HepG2 (cell line): ENCODE measurements around the gene TCN2. TPM values are rescaled to one million over a fixed set of nuclear protein-coding genes. Genes with fewer than 3 reads are reported as not detected.
A peak's percentile ranks its signal among the peaks of the same experiment; 100 is the strongest.

Source experiments
- ASH2L ChIP-seq: fragments of 300-600, 200-600 bp; sonication (generic); IDR thresholded peaks from 2 replicates; pipeline ENCODE4 v1.7.0; 2017; ENCODE audit warnings: low read depth, mild to moderate bottlenecking, moderate library complexity, mixed read lengths, low read length; ENCODE audit not compliant: insufficient read length
- CREB1 ChIP-seq, 2 experiments: fragments of 450-650 bp in 1 of 2; IDR thresholded peaks; 2 replicates each; pipeline ENCODE4 v1.6.1; 2016 to 2017; ENCODE audit warnings: control low read depth in 1 of 2, mild to moderate bottlenecking in 1 of 2, missing compliant biosample characterization in 1 of 2, missing genetic modification characterization in 1 of 2
- FOXO4 ChIP-seq: sonication (generic); formaldehyde crosslinking; conservative IDR thresholded peaks from 2 replicates; pipeline ENCODE4 v1.8.1; 2023; ENCODE audit warnings: missing genetic modification reagents
- HNRNPLL ChIP-seq: fragments of 200-400 bp; formaldehyde crosslinking; IDR thresholded peaks from 2 replicates; pipeline ENCODE4 v1.6.1; 2017; ENCODE audit warnings: mild to moderate bottlenecking, low read depth, low read length; ENCODE audit not compliant: poor library complexity, severe bottlenecking
- MBD4 ChIP-seq: IDR thresholded peaks from 2 replicates; pipeline ENCODE4 v1.6.1; 2012; ENCODE audit warnings: low read length, inconsistent platforms, borderline replicate concordance
- NBN ChIP-seq: fragments of 450-650 bp; conservative IDR thresholded peaks from 2 replicates; pipeline ENCODE4 v1.6.1; 2017
- NR2C2 ChIP-seq: sonication (generic); formaldehyde crosslinking; IDR thresholded peaks from 2 replicates; pipeline ENCODE4 v1.4.0; 2020; ENCODE audit warnings: missing genetic modification reagents, mild to moderate bottlenecking, moderate library complexity, borderline replicate concordance
- RFXANK ChIP-seq: IDR thresholded peaks from 2 replicates; pipeline ENCODE4 v1.6.1; 2016
- SNAPC4 ChIP-seq: sonication (generic); formaldehyde crosslinking; IDR thresholded peaks from 2 replicates; pipeline ENCODE4 v1.4.0; 2020; ENCODE audit warnings: mild to moderate bottlenecking, missing genetic modification reagents
- SRF ChIP-seq: IDR thresholded peaks from 2 replicates; pipeline ENCODE4 v1.6.1; 2011; ENCODE audit warnings: mild to moderate bottlenecking, low read depth, low read length, moderate library complexity
- SUZ12 ChIP-seq: fragments of 150-350 bp; IDR thresholded peaks from 2 replicates; pipeline ENCODE4 v1.6.1; 2014; ENCODE audit warnings: low read depth, low read length
- SYNCRIP ChIP-seq: fragments of 200-400 bp; formaldehyde crosslinking; IDR thresholded peaks from 2 replicates; pipeline ENCODE4 v1.6.1; 2018; ENCODE audit warnings: mild to moderate bottlenecking, low read depth, low read length; ENCODE audit not compliant: insufficient read depth
- TGIF2 ChIP-seq: IDR thresholded peaks from 2 replicates; pipeline ENCODE4 v1.6.1; 2016; ENCODE audit warnings: control low read depth, missing compliant biosample characterization
- XRCC5 ChIP-seq: fragments of 200-400 bp; formaldehyde crosslinking; optimal IDR thresholded peaks from 2 replicates; pipeline ENCODE3; 2017; ENCODE audit warnings: mild to moderate bottlenecking, low read length
- ZKSCAN1 ChIP-seq: fragments of 150-350 bp; IDR thresholded peaks from 2 replicates; pipeline ENCODE4 v1.6.1; 2014; ENCODE audit warnings: low read length
- ZMYM4 ChIP-seq: sonication (generic); formaldehyde crosslinking; IDR thresholded peaks from 2 replicates; pipeline ENCODE4 v1.8.1; 2023; ENCODE audit warnings: mild to moderate bottlenecking, missing genetic modification reagents
- ZNF101 ChIP-seq: sonication (generic); formaldehyde crosslinking; IDR thresholded peaks from 2 replicates; pipeline ENCODE4 v1.4.0; 2020; ENCODE audit warnings: mild to moderate bottlenecking, low read depth, missing genetic modification reagents, borderline replicate concordance
- ZNF275 ChIP-seq: sonication (generic); formaldehyde crosslinking; IDR thresholded peaks from 2 replicates; pipeline ENCODE4 v1.8.0; 2022; ENCODE audit warnings: missing genetic modification reagents, mild to moderate bottlenecking, inconsistent platforms, borderline replicate concordance
- ZNF414 ChIP-seq: sonication (generic); formaldehyde crosslinking; IDR thresholded peaks from 2 replicates; pipeline ENCODE4 v1.5.0; 2020; ENCODE audit warnings: missing genetic modification reagents
- ZNF510 ChIP-seq: sonication (generic); formaldehyde crosslinking; IDR thresholded peaks from 2 replicates; pipeline ENCODE4 v1.4.0; 2020; ENCODE audit warnings: low read depth, mild to moderate bottlenecking, missing genetic modification reagents
- ZNF546 ChIP-seq: sonication (generic); formaldehyde crosslinking; conservative IDR thresholded peaks from 2 replicates; pipeline ENCODE4 v1.8.1; 2023; ENCODE audit warnings: mild to moderate bottlenecking, missing genetic modification reagents
- polyA plus RNA-seq, 8 experiments: library from polyadenylated mRNA; depleted of rRNA in 3 of 8; stranded (reverse) in 7 of 8; unstranded in 1 of 8; fragments of >200 nt; fragmentation: Illumina TruSeq in 4 of 8; extraction: Trizol in 4 of 8; gene quantifications; 2 replicates each; pipeline versions ENCODE4 v1.2.1 to v1.2.3, GENCODE V29; 2011 to 2016; ENCODE audit warnings: low read depth in 4 of 8, missing spikeins in 1 of 8, mixed read lengths in 1 of 8; ENCODE audit not compliant: insufficient read depth in 1 of 8
- total RNA-seq, 5 experiments: library from RNA; depleted of rRNA; stranded (reverse); fragments of >200 nt; fragmentation: Illumina TruSeq; extraction: Trizol; gene quantifications; 2 replicates each; pipeline ENCODE4 v1.2.3, GENCODE V29; 2016; ENCODE audit warnings: low read depth in 1 of 5

Gene TCN2
- total and polyA plus RNA-seq, 2 of the 13 experiments (the other 11 are each of a cell fraction or from before 2014, with no cell fraction given): 0.29 to 0.31 TPM

- TF ChIP-seq ZNF275 (CRISPR knock-in tag): no peak
- no peak for TF ChIP-seq NBN
- 0 out of 2 replicates have a peak, but pooled peaks have one; percentile 69 for TF ChIP-seq RFXANK (CRISPR knock-in tag)
- TF ChIP-seq ZNF546 (CRISPR knock-in tag): no peak
- TF ChIP-seq SRF: 0 out of 2 replicates have a peak, but pooled peaks have one; percentile 42
- peak; percentile 83 for TF ChIP-seq NR2C2 (CRISPR knock-in tag)
- TF ChIP-seq CREB1 (IDR thresholded peaks at IDR 0.05): peak; percentile 96
- peak; percentile 99 for TF ChIP-seq CREB1 (CRISPR knock-in tag; IDR thresholded peaks at IDR 0.05)
- peak; percentile 51 for TF ChIP-seq ZMYM4 (CRISPR knock-in tag)
- TF ChIP-seq ASH2L: peak; percentile 82
- TF ChIP-seq XRCC5: peak; percentile 54
- TF ChIP-seq SNAPC4 (CRISPR knock-in tag): peak; percentile 62; the same call in 1 of the 2 replicates
- TF ChIP-seq SYNCRIP: no peak
- TF ChIP-seq FOXO4 (CRISPR knock-in tag): no peak
- TF ChIP-seq ZNF101: no peak
- TF ChIP-seq SUZ12: peak; percentile 93
- peak; percentile 64; the same call in 1 of the 2 replicates for TF ChIP-seq TGIF2
- 0 out of 2 replicates have a peak, but pooled peaks have one; percentile 48 for TF ChIP-seq ZNF510 (CRISPR knock-in tag)
- peak; percentile 39 for TF ChIP-seq HNRNPLL
- TF ChIP-seq MBD4: no peak
- 0 out of 2 replicates have a peak, but pooled peaks have one; percentile 46 for TF ChIP-seq ZNF414 (CRISPR knock-in tag)
- TF ChIP-seq ZKSCAN1: peak; percentile 45; the same call in 1 of the 2 replicates
Observed at GRCh38 chr22:30591588-30592359, 15.2 kb upstream of the TCN2 start, which contains the start of gene PES1 (continued).
